Kasumi-1 (cell line): ENCODE data around the gene ANKRD23.

Experiments
- DNase-seq, 2 experiments: peaks; one replicate each; lab custom pipeline; 2025; lab: John Stamatoyannopoulos, UW

ANKRD23 gene

DNA sequence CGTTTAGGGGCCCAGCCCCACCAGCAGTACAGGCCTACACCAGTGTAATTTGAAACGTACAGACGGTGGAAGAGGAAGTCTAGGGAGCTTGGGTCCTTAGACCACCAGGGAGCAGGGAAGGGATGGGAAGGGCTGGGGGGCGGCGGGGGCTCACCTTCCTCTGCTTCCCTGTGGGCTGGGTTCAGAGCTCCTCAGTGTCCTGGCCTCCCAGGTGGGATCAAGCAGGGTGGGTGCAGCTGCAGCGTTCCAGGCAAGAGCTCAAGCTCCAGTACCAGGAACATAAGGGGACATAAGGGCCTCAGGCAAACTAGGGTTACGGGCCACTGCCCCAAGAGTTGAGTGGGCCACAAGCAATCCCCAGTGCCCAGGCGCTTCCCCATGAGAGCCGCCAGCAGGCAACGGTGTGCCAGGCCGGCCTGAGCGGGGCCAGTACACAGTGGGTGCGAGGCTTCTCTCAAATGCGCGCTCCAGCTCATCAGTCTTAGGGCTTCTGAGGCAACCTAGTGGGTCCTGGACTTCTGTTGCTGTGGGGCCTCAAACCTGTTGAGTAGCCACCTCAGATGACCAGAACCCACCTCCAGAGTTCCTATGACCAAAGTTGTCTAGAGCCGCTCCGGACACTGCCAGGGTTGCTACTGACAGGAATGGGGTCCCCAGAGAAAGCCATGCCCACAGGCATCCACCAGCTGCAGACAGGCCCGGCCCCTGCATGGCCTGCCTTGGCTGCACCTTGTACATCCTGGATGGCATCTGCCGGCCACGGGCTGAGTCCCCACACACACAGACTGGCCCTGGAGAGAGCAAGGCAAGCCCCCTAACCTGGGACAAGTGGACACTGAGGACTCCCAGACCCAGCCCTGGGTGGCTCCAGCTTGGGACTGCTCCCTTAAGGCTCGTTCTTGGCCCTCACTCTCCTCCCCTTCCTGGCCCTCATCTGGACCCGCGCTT is 5.2 kb downstream of the ANKRD23 start:
- DNase-seq: peak; percentile 27 to 58

DNA sequence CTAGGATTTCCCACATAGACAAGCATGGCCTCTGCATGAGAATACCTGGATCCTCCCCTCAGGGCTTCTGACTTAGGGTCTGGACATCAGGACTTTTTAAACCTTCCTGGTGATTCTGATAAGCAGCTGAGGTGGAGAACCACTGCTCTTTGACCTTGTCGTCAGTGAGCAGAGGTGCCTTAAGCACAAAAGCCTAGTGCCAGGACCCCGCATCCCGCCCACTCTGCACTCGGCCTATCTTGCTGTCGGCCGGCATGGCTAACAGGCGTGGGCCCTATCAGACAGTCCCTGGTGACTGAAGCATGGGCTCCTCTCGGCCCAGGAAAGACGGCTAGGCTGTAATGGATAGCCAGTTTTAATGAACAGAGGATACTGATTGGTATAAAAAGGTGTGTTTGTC is 6.2 kb downstream of the ANKRD23 start:
- no peak for DNase-seq

DNA sequence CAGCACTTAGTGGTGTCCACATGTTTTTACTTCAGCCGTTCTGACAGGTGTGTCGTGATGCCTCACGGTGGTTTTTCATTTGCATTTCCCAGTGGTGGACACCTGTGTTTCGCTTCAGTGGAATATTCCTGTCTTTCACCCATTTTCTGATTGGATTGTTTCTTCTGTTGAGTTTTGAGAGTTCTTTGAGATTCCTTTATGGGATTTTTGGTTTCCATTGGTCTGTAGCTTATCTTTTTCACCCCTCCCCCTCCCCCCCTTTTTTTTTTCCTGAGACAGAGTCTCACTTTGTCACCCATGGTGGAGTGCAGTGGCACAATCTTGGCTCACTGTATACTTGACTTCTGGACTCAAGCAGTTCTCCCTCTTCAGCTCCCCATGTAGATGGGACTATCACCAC is 8.0 kb downstream of the ANKRD23 start:
- DNase-seq: no peak

DNA sequence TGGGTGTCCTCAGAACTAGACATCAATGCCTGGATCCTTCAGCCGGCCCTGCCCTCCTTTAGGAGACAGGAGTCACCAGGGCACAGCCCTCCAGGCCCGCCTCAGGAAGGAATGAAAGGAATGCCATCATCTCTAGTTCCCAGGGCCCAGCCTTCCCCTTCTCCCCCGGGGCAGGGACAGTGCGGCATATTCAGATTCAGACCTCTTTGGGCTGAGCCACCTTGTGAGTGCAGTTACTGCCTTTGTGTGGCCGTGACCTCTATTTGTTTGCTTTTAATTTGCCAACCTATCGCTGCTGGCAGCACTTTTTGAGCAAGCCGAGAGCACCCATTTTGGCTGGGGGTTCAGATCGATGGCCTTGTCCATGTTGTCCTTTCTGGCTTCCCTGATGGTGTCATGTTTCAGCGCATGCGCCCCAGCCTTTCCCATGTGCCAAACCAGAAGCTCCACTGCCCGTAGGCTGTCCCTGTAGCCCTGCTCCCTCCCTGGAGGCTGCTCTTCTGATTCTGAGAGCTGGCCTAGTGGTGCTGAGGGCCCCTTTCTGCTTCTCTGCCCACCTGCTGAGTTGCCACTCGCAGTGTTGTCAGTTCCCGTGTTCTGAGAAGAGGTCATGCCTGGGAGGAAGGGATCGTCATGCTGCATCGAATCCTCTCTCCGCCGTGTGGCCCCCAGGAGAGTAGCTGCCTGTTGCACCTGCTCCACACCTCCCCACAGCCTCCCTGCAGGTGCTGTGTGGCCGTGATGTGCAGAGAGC is 10.9 kb downstream of the ANKRD23 start:
- no peak for DNase-seq

DNA sequence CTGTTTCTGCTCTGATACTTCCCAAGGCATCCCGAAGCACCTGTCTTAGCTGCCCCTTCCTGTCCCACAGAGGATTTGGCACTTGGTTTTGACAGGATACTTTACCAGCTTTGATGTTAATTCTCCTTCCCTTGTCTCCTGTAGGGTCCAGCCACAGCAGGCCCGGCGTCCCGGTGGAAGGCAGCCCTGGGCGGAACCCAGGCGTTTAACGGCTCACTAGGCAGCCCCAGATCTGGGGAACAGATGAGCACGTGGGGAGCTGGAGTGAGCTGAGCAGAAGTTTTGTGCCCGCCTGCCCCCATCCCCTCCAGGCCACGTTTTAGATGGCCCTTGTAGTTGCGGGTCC is 11.4 kb downstream of the ANKRD23 start:
- no peak for DNase-seq

DNA sequence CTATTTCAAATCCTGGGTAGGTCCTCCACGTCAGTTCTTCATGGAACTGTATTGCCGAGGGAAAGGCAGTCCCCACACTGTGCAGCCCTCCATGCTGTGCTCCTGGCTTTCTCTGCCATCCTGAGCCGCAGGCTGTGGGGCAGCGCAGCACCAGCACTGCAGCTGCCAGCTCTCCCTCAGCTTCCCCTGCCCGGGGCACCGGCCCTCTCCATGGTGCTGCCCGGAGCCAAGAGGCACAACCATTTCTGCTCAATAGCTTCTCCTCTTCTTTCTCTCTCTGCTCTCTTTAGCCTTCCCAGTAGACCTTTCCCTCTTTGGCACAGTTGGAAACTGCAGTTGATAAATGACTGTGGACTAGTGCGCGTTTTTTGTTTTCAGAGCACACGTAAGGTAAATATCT is 12.1 kb downstream of the ANKRD23 start:
- DNase-seq: no peak

DNA sequence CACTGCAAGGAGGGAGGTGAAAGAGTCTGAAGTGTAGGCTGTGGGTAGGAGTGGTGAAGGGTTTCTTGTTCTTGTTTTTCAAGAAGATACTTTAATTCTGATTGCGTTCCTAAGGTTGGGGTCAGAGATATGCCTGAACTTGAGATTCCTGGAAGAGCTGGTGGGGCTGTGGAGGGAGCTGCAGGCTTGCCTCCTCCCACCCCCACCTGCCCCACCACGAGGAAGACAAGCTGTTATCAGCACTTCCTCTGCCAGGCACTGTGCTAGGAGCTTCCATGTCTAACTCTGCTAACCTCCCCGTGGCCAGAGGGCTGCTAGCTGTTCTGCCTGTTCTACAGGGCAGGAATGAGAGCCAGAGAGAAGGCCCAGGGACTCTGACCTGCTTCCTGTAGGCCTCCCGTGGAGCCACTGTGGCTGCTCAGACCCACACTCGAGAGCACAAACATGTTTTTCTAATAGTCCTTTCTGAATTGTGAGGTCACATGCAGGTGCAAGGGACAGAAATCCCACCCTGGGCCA is 13.7 kb downstream of the ANKRD23 start:
- no peak for DNase-seq

DNA sequence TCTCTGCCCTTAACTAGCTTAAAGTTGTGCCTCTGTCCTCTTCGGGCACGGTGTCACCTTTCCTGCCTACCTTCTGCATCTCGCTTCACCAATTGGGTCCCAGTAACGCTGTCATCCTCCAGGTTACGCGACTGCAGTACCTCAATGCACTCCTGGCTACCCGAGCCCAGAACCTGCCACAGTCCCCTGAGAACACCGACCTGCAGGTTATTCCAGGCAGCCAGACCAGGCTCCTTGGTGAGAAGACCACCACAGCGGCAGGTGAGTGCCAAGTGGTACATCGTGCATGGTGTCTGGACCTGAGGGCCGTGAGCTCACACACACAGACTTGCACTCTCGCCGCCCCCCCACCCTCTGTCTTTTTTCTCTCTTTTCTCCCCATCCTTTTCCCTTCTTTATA is 14.9 kb downstream of the ANKRD23 start:
- no peak for DNase-seq

DNA sequence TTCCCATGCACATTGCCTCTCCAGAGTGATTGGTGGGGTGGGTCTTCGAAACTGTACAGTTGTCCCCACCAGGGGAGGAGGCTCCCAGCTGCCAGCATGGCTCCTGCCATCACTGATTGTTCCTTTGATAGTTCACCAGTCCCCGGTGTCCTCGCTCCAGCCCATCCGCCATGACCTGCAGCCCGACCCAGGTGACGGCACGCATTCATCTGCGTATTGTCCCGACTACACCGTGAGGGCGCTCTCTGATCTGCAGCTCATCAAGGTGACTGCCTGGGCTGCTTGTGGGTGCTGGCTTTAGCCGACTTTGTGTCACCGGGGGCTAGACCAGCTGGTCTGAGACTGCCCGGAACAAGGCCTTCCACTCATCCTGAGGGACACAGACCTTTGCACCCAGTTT is 15.4 kb downstream of the ANKRD23 start:
- DNase-seq: no peak

DNA sequence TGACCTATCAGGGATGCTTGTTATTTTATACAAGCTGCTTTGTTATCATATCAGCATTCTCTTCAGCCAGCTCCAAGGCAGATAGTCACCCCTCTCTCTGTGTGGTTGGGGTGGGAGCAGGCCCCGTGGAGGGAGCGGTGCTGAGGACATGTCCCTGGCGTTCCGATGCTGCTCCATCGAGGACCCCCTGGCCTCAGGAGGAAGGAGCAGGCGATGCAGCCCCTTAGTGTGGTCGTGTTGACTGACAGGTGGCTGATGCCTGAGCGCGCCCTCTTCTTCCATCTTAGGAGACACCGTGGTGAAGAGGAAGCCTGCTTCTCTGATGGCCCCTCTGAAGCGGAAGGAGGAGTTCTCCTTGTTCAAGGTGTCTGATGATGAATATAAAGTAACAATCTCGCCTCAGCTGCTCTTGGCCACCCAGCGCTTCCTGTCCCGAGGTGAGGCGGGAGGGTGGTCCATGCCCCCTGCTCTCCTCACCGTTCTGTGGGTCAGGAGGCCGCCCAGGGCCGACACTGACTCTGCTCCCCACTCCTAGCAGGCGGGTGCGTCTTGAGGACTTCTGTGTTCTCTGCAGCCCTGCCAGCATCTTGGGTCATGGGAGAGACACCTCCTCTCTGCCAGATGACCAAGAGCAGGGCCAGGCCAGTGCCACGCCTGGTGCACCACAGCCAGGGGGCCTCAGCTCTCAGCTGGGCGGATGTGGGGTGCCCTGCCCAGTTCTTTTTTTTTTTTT is 17.1 kb downstream of the ANKRD23 start:
- DNase-seq: no peak

DNA sequence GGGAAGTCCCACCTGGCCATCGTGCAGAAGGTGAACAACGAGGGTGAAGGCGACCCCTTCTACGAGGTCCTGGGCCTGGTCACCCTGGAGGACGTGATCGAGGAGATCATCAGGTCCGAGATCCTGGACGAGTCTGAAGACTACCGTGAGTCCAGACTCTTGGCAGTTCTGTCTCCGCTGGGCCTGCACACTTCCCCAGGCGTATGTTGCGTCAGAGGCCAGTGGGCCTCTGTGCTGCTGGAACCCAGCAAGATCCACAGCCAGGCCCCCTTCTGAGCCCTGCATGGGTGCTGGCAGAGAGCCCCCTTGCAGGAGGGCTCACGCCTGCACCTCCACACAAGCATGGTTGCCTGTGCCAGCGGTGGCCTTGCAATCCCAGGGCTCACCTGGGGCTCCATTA is 18.8 kb downstream of the ANKRD23 start:
- no peak for DNase-seq

DNA sequence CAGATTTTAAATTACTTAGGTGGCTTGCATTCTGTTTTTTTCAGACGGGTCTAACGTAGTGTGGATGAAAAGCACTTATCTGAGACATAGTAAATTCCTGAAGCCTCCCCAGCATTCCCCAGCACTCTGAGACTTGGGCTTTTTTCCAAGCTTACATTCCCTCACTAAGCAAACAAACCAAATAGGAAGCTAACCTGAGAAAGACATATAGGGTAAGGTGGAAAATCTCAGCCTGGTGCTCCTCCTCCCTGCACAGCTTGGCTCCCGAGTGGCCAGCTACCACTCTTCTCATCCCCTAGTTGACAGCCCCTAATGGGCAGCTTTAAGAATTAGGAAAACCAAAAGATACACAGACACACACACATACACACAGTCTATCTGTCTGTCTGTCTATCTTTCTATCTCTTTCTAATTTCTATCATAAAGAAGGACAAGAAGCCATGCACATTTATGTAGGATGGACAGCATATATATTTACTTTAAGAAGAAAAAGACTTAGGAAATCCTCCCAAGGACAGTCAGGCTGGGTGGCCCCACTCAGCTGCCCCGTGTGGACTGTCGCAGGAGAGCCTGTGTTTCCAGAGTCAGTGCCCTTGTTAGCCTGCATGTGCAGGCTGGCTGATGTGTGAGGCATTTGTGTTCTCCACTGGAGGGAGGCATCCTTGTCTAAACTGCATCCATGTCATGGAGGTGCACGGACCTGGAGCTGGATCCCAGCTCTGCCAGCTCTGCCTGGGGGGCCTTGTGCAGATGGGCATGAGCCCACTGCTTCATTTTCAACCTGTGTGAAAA is 19.5 kb downstream of the ANKRD23 start:
- DNase-seq: no peak

DNA sequence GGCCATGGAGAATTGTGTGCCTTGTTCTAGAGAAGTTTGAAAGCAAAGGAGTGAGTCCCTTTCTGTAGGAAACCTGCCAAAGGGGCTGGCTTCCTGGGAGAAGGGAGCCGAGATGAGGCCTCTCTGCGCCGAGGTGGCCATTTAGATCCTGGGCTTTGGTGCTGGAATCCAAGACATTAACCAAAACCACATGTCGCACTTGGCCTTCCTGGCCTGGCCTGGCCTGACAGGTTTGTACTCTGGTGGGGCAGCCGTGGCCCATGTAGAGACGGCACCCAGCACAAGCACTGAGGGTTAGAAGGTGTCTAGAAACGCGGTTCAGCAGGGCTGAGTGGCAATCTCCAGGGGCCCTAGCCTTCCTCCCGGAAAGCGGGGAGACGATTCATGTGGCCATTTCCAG is 20.6 kb downstream of the ANKRD23 start:
- no peak for DNase-seq

DNA sequence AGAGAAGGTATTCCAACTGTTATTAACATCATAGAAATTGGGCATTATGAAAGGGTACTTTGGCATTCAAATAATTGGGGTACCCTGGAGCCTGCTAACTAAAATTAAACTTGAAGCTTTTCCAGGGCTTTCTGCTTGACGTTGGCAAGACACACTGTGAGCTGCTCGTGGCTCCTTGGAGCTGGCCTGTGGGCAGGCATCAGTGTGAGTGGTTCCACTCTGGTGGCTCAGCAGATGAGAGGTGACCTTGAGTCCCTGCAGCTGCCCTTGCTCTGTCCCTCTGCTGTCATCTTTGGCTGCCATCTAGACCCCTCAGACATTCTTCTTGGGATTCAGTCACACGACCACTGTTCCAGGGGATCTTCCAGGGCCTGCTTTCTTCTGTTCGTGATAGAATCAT is 21.0 kb downstream of the ANKRD23 start:
- DNase-seq: no peak

DNA sequence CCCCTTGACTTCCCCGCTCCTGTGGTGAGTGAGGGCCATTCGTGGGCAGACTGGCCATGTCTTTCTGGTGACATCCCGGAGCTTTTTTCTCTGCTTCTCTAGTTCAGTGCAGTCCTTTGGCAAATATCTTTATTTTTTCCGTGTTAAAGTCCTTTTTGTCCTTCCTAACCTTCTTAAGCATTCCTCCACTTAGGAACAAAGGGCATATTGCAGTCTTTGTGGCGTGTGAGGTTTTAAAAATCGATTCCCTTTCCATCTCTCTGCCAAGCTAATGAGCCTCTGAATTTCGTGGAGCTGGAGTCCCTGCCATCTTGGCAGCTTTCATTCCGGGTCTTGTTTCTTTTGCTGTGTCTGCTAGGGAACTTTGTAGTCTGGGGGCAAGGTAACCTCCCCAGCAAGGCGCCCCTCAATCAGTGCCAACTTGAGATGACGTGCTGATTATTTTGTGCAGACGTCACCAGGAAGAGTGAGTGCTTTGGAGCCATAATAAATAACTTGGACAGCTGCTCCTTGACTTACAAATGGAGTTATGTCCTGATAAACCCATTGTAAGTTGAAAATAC is 22.6 kb downstream of the ANKRD23 start:
- DNase-seq: no peak

DNA sequence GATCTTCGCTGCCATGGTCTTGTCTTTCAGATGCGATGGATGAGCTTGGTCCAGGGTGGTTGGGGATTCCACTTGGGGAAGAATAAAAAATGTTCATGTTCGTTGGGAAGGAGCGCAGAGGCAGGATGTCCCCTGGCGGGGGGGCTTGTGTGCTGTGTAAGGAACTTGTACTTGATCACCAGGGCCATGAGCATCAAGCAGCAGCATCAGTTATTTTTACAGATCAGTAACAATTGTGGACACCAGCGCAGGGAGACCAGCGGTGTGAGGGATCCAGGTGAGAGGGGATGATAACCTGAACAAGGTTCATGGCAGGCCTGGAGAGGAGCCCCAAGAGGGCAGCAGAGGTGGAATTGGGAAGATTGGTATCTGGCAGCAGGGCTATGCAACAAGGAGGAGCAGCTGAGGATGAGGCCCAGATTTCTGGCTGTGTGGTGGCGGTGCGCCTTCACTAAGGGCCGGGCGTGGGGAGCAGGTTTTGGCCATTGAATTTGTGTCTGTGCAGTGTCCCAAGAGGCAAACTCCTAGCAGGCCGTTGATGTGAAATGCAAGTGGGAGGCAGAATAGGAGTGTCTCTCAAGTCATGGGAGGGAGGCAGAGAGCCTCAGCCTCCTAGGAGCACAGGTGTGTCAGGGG is 23.8 kb downstream of the ANKRD23 start:
- DNase-seq: no peak

DNA sequence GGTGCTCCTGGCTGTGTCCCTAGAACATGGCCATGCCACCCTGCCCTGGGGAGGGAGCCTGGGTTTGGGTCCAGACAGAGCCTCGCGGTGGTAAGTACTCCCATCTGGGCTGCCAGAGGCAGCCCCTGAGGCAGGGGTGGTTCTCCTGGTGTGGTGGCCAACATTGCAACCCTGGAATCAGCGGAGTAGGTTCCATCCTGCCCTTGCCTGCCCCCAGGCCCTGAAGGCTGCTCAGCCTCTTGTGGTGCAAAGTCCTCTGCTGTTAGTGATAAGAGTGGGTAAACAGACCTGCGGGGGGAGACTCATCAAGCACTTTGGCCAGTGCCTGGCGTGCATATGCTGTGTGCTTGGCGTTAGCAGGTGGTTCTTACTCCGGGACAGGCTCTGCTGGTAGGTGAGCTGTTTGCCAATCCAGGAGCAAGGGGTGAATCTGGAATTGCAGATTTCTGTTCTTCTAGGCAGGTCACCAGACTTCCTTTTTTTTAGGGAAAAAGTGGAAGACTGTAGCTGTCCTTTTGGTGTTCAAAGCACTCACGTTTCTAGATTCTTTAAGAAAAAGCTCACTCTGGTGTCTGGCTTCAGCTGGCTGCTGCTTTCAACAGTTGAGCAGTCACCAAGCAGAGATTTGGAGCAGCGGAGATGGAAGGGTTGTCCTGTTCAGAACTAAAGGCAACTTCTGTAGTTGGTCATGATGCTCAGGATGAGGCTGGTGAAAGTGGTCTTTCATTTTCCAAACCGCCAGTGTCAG is 24.5 kb downstream of the ANKRD23 start:
- no peak for DNase-seq

DNA sequence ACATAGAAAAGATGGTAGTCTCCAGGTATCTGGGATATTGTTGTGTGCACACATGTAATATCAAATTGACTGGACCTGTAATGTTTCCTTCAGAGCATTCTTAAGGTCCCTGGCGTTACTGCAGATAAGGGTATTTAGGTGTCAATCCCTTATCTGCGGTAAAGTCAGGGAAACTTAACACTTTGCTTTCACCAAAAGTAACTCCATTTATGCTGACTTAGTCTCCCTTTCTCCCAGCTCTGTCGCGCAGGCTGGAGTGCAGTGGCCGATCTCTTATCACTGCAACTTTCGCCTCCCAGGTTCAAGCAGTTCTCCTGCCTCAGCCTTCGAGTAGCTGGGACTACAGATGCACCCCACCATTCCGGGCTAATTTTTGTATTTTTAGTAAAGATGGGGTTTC is 25.9 kb downstream of the ANKRD23 start:
- no peak for DNase-seq

DNA sequence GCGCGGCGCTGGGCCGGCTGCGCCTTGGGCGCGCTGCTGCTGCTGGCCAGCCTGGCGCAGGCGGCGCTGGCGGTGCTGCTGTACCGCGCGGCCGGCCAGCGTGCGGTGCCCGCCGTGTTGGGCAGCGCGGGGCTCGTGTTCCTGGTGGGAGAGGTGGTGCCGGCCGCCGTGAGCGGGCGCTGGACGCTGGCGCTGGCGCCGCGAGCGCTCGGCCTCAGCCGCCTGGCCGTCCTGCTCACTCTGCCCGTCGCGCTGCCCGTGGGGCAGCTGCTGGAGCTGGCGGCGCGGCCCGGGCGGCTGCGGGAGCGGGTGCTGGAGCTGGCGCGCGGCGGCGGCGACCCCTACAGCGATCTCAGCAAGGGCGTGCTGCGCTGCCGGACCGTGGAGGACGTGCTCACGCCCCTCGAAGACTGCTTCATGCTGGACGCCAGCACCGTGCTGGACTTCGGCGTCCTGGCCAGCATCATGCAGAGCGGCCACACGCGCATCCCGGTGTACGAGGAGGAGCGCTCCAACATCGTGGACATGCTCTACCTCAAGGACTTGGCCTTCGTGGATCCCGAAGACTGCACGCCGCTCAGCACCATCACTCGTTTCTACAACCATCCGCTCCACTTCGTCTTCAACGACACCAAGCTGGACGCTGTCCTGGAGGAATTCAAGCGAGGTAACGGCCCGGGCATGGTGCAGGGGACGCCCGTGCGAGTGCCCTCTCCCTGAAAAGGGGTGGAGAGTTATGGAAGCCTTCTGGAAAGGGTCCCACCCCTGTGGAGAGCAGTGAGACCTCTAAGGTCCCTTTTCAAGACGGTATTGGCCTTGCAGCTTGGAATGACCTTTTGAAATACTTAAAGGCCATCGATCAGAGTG is 26.8 kb downstream of the ANKRD23 start:
- peak; percentile 5 to 8 for DNase-seq
